Measurements from ENCODE around the gene CERS5.

The CERS5 gene

GRCh38 chr12:50083301-50083700 lies 83.9 kb downstream of the CERS5 start:
- H3K4me3 ChIP-seq (ENCODE audit: low read length): no peak overlapping the region
- no peaks in the 10 kb centered on the region for H3K27me3 ChIP-seq (ENCODE audit: control insufficient read depth, insufficient read depth, low read length)
- H3K4me2 ChIP-seq (ENCODE audit: low read length): no peak overlapping the region
- H3K4me1 ChIP-seq (ENCODE audit: control insufficient read depth, insufficient read depth, low read length): peaks cover 17% of the 10 kb centered on the region
- H3K9me3 ChIP-seq (replicated peaks; ENCODE audit: low read length): no peaks in the 10 kb centered on the region
- peaks cover 13% of the 10 kb centered on the region for H3K36me3 ChIP-seq (ENCODE audit: insufficient read depth, low read length)
- no peak overlapping the region for H3K9ac ChIP-seq (ENCODE audit: low read depth, low read length)

- no peaks in the 10 kb centered on the region for H3K27me3 ChIP-seq (ENCODE audit: control insufficient read depth, insufficient read depth, low read length)
- H3K9me3 ChIP-seq (replicated peaks; ENCODE audit: low read length): no peaks in the 10 kb centered on the region
- H3K4me1 ChIP-seq (ENCODE audit: control insufficient read depth, insufficient read depth, low read length): peaks cover 11% of the 10 kb centered on the region
- no peak overlapping the region for H3K9ac ChIP-seq (ENCODE audit: low read depth, low read length)
- no peak overlapping the region for H3K4me2 ChIP-seq (ENCODE audit: low read length)
- H3K36me3 ChIP-seq (ENCODE audit: insufficient read depth, low read length): peaks cover 11% of the 10 kb centered on the region
- H3K4me3 ChIP-seq (ENCODE audit: low read length): no peak overlapping the region
Measured at GRCh38 chr12:50082644-50083043, 84.5 kb downstream of the CERS5 start.

DNA sequence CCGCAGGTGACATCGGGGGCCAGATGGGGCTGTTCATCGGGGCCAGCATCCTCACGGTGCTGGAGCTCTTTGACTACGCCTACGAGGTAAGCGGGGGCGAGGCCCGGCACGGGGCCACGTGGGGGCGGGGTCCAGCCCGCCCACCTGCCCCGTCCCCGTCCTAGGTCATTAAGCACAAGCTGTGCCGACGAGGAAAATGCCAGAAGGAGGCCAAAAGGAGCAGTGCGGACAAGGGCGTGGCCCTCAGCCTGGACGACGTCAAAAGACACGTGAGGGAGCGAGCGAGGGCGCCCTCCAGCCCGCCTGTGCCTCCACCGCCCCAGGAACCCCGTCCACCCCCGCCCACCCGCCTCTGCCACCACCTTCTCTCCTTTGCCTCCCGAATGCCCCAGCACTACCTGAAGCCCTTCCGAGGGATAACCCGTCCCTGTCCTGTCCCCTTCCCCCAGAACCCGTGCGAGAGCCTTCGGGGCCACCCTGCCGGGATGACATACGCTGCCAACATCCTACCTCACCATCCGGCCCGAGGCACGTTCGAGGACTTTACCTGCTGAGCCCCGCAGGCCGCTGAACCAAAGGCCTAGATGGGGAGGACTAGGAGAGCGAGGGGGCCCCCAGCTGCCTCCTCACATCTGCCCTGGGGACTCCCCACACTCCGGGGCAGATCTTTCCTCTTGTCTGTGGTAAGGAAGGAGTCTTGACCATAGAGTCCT lies 85.9 kb downstream of the CERS5 start:
- Histone ChIP-seq H3K27me3 (ENCODE audit: control insufficient read depth, insufficient read depth, low read length) (no peaks in the 10 kb centered on the region), H3K4me3 (ENCODE audit: low read length) (no peak overlapping the region), H3K36me3 (ENCODE audit: insufficient read depth, low read length) (no peaks in the 10 kb centered on the region), H3K4me1 (ENCODE audit: control insufficient read depth, insufficient read depth, low read length) (peaks cover 4% of the 10 kb centered on the region), H3K4me2 (ENCODE audit: low read length) (no peak overlapping the region), H3K9ac (ENCODE audit: low read depth, low read length) (no peak overlapping the region), H3K9me3 (replicated peaks; ENCODE audit: low read length) (no peaks in the 10 kb centered on the region)

DNA sequence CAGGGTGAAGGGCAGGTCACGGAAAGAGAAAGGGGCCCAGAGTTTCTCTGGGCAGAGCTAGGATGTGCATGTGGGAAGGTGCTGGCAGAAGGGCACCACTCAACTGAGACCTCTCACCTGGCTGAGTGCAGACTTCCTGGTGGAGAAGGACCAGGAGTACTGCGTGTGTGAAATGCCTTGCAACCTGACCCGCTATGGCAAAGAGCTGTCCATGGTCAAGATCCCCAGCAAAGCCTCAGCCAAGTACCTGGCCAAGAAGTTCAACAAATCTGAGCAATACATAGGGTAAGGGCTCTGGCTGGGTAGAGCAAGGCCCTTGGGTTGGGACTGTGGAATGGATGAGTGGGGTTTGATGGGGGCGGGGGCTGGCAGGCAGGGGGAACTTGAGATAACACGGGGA lies 87.4 kb downstream of the CERS5 start:
- no peaks in the 10 kb centered on the region for H3K27me3 ChIP-seq (ENCODE audit: control insufficient read depth, insufficient read depth, low read length)
- H3K4me1 ChIP-seq (ENCODE audit: control insufficient read depth, insufficient read depth, low read length): peaks cover 5% of the 10 kb centered on the region
- H3K4me2 ChIP-seq (ENCODE audit: low read length): no peak overlapping the region
- H3K9me3 ChIP-seq (replicated peaks; ENCODE audit: low read length): no peaks in the 10 kb centered on the region
- H3K36me3 ChIP-seq (ENCODE audit: insufficient read depth, low read length): no peaks in the 10 kb centered on the region
- H3K4me3 ChIP-seq (ENCODE audit: low read length): no peak overlapping the region
- no peak overlapping the region for H3K9ac ChIP-seq (ENCODE audit: low read depth, low read length)
